GM04504 (cell line): ENCODE measurements around the gene ANKFY1.
"Not testable (repeated sequence)": the region's sequence is repeated elsewhere in the genome, so short reads cannot be mapped to it uniquely, and the experiment has no call there.

Experiments
- DNase-seq: peaks from one replicate; pipeline ENCODE4 v3.0.0-alpha.2; 2012; ENCODE audit warnings: low read depth

ANKFY1 gene

GRCh38 chr17:4155980-4156620 lies 107.7 kb downstream of the ANKFY1 start:
- DNase-seq: no peak

DNA sequence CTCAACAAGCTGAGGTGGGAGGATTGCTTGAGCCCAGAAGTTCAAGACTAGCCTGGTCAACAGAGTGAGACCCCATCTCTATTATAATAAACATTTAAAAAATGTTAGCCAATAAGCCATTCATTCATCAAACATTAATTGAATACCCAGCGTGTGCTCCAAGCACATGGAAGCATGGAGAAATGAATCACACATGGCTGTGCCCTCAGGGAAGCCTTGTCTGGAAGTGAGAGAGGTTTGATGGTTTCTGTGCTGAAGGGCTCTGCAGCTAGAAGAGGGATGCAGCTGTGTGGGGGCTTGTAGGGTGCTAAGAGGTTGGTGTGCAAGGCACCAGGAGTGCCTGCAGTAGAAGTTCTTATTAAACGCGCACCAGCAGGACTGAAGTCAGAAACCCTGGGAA lies 109.6 kb downstream of the ANKFY1 start:
- no peak for DNase-seq

GRCh38 chr17:4152471-4152870 lies 111.3 kb downstream of the ANKFY1 start:
- no peak for DNase-seq

GRCh38 chr17:4150096-4150495 lies 113.7 kb downstream of the ANKFY1 start:
- DNase-seq: no peak

DNA sequence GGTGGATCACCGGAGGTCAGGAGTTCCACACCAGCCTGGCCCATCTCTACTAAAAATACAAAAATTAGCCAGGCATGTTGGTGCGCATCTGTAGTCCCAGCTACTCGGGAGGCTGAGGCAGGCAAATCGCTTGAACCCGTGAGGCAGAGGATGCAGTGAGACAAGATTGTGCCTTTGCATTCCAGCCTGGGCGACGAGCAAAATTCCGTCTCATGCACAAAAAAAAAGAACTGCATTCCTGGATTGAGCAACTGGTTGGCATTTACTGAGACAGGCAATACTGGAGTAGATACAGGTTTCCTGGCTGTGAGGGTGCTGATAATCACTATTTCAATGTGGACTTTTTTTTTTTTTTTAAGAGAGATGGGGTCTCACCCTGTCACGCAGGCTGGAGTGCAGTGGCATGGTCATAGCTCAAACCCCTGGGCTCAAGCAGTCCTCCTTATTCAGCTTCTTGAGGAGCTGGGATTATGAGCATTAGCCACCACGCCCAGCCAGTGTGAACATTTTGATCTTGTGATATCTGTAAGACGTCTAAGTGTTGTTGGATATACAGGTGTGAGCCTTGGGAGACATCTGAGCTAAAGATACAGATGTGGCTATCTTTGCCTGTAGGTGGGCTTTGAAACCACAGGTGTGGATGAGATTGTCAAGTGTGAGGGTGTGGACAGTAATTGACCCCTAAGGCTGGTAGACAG lies 115.0 kb downstream of the ANKFY1 start:
- DNase-seq: no peak

DNA sequence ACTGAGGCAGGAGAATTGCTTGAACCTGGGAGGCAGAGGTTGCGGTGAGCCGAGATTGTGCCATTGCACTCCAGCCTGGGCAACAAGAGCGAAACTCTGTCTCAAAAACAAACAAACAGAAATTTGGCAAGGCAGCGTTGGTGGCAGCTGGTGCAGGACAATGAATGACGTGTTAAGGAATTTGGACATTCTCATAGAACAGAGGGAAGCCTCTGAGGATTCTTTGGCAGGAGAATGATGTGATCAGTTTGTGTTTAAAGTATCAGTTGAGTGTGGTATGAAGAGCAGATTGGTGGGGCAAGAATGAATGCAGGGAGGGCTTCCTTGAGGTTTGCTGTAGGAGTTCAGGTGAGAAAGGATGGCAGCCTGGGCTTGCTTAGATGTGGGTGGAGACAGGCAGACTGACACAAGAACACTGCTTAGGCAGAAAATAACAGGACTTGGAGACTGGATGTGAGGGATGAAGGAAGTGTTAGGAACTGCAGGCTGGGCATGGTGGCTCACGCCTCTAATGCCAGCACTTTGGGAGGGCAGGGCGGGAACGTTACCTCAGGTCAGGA lies 115.9 kb downstream of the ANKFY1 start:
- no peak for DNase-seq

- DNase-seq: no peak
These were observed 117.1 kb downstream of the ANKFY1 start for GRCh38 chr17:4146641-4147040.

- no peak for DNase-seq
These were observed 119.4 kb downstream of the ANKFY1 start for GRCh38 chr17:4144422-4144747.

DNA sequence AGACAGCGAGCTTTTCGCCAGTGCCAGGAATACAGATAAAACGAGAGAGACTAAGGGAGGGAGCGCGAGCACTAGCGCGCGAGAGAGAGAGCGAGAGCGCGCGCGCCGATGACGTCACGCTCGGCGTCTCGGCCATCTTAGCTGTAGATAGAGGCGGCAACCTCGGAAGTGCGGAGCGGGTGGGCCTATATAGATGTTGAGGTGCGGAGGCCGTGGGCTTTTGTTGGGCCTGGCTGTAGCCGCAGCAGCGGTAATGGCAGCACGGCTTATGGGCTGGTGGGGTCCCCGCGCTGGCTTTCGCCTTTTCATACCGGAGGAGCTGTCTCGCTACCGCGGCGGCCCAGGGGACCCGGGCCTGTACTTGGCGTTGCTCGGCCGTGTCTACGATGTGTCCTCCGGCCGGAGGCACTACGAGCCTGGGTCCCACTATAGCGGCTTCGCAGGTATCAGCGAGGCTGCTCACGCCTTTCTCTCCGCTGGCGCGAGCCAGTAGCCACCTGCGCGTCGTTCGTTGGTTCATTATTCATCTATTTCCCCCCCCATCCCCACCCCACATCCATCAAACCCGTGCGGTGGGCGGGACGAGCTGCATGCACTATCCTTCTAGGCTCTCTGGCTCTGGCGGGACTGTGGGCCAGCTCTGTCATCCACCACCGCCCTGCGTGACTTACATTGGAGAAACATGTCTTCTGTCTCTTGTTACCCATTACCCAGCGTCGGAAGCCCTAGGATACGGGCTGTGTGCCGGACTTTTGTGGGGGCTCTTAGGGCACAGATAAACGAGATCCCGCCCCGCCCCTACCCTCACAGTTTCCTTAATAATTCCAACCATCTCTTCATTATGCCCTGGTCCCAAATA lies 120.0 kb downstream of the ANKFY1 start:
- peak; percentile 84 for DNase-seq

- DNase-seq: no peak
These were observed 121.5 kb downstream of the ANKFY1 start for GRCh38 chr17:4142107-4142900.

DNA sequence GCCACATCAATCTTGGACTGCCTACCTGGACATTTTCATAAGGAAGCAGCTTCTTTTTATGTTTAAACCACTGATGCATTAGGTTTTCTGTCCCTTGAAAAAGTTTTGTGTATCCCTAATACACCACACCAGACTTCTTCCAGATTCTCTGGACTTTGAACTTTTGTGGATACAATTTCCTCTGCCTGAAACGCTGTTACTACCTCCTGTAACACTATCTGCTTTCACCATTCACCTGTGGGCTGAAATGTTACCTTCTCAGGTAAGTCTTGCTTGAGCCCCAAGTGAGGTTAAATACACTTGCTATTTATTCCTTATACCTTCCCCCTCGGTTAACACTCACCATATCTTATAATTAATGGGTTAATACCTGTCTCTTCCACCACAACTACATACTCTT lies 123.7 kb downstream of the ANKFY1 start:
- no peak for DNase-seq

GRCh38 chr17:4138906-4139526 lies 124.8 kb downstream of the ANKFY1 start:
- not testable (repeated sequence) for DNase-seq

- no peak for DNase-seq
These were observed 127.4 kb downstream of the ANKFY1 start for GRCh38 chr17:4136373-4136772.

DNA sequence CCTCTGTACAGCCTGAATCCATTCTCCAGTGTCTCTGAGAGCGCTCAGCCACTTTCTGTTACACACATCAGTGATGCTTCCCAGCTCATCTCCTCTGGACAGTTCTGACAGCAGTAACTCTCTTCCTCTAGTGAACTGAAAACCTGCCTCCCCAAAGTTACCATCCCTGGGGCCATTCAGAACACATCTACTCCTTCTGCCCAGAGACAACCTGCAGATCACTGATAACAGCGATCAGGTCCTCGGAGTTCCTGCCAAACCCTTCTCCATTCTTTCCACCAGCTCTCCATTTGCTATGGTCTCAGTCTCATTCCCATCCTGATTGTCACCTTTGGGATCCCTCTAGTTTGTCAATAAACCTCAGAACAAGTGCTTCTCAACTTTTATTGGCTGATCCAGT lies 128.3 kb downstream of the ANKFY1 start:
- DNase-seq: no peak

GRCh38 chr17:4134721-4135120 lies 129.1 kb downstream of the ANKFY1 start:
- no peak for DNase-seq

DNA sequence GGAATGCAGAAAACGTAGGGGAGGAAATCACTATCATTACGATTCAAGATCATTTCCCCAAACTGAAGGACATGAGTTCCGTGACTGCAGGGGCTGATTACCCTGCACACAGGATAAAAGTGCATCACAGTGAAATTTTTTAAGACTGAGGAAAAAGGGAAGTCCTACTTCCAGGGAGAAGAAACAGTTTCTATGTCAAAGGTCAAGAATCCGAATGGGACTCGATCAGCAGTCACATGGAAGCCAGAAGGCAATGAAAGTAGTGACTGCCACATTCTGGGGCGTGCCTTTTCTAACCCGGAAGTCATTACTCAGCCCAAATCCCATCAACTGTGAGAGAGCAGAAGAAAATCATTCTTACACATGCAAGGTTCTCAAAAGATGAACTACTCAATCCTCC lies 133.1 kb downstream of the ANKFY1 start:
- peak; percentile 47 for DNase-seq

DNA sequence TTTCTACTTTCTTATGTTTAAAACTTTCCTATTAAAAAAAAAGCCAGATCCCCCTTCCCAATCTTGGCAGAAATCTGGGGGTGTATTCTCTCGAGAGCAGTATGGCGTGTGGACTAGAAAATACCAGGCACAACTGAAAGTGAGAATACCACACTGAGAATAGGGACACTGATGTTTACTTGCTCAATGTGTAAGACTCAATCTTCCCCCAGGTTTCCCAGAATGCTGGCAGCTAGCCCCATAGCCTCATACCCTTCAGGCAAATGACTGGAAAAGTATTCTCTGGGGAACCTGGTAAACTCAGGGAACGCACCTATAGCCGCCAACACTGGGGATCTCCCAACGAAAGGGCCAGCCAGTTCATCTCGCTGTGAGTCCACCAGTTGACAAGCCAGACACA lies 136.2 kb downstream of the ANKFY1 start:
- no peak for DNase-seq

GRCh38 chr17:4125552-4125951 lies 138.2 kb downstream of the ANKFY1 start:
- no peak for DNase-seq

- DNase-seq: no peak
These were observed 138.8 kb downstream of the ANKFY1 start for GRCh38 chr17:4124999-4125398.

- no peak for DNase-seq
These were observed 143.4 kb downstream of the ANKFY1 start for GRCh38 chr17:4120332-4120731.

GRCh38 chr17:4119299-4119698 lies 144.5 kb downstream of the ANKFY1 start:
- no peak for DNase-seq
